Muscle of leg (tissue), 11 donors: Measurements from ENCODE around the gene FCN1. TPM values are rescaled to one million over a fixed set of nuclear protein-coding genes. Genes with fewer than 3 reads are reported as not detected.

Experiments used
- DNase-seq: peaks from one replicate; pipeline ENCODE4 v3.0.0; 2013
- H3K27ac ChIP-seq: one replicate; pipeline ENCODE4 v1.5.1; 2013; ENCODE audit warnings: mild to moderate bottlenecking, low read length, control low read depth
- H3K27me3 ChIP-seq: one replicate; pipeline ENCODE4 v1.6.1; 2013; ENCODE audit warnings: low read length; ENCODE audit not compliant: control insufficient read depth, insufficient read depth
- H3K36me3 ChIP-seq: one replicate; pipeline ENCODE4 v1.6.1; 2013; ENCODE audit warnings: low read length; ENCODE audit not compliant: control insufficient read depth, insufficient read depth
- H3K4me1 ChIP-seq: one replicate; pipeline ENCODE4 v1.6.1; 2013; ENCODE audit warnings: low read length; ENCODE audit not compliant: control insufficient read depth, insufficient read depth
- H3K4me3 ChIP-seq: one replicate; pipeline ENCODE4 v1.5.1; 2013; ENCODE audit warnings: low read length, control low read depth
- H3K9me3 ChIP-seq: replicated peaks from 2 replicates; pipeline ENCODE4 v1.6.1; 2013; ENCODE audit warnings: low read depth, low read length; ENCODE audit not compliant: control insufficient read depth
- WGBS: methylation state at CpG from one replicate; pipeline ENCODE4 v1.1.5; 2013; ENCODE audit warnings: missing lambda C conversion rate; ENCODE audit not compliant: insufficient coverage; 5-methylcytosine and 5-hydroxymethylcytosine counted together
- polyA plus RNA-seq, 8 donors: library from polyadenylated mRNA; unstranded; fragments of 120-200 nt; gene quantifications; one replicate each; pipeline versions ENCODE4 v1.2.1 to v1.2.3, GENCODE V29; 2013; ENCODE audit warnings: inconsistent platforms in 1 of 8, low replicate concordance in 1 of 8; ENCODE audit not compliant: insufficient read length in 8 of 8, insufficient read depth in 1 of 8
- total RNA-seq: library from RNA; stranded (reverse); fragments of 120-200 nt; gene quantifications from one replicate; pipeline ENCODE4 v1.2.4, GENCODE V29; 2013

Gene FCN1
- total and polyA plus RNA-seq, 9 donors, result 2.0 to 8.2 (median 4.0) TPM

GRCh38 chr9:134930398-134930797, 12.7 kb upstream of the FCN1 start:
- 73% methylated on average over 6 of the region's 13 CpGs for WGBS

DNA sequence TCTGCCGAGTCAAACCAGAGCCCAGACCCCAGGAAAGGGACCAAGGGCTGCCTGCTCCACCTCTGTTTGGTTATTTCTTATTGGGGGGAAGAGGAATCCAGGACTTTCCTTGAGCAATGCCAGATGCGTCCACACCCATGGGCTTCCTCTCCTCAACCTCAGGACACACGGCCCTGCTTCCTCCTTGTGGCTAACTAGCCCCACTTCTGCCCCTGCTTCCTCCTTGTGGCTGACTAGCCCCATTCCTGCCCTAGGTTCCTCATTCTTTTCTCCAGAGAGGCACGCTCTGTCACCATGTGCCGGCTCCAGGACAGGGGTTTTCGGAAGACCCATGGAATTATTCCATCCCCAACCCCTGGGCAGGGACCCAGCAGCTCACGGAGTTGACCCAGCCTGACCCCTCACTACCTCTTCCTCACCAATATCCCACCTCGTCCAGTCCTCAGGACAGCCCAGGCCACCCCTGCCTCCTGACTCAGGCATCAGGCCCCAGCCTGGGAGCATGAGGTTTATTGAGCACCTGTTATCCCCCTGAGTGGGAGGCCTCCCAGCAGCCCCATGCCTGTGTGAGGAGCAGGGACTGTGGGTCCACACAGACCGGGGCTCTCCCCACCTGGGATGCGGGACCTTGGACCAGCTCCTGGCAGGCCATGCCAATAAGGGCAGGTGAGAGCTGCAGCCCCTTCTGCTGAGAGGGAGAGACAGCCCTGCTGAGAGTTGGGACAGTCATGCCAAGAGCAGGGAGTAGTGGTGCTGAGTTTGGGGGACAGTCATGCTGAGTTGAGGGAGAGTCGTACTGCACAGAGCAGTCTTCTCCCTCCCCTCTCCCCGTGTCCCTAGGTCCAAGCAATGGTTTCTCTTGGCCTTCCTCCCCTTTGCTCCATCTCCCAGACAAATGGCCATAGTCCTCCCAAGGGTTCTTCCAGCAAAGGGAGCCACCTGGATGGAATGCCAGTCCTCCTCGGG, 11.8 kb upstream of the FCN1 start:
- WGBS, result 67% methylated on average over 9 of the region's 13 CpGs
- no peak overlapping the region for H3K4me3 ChIP-seq
- peak; percentile 70 for DNase-seq

More at GRCh38 chr9:134930398-134930797, 12.7 kb upstream of the FCN1 start:
- Histone ChIP-seq H3K9me3 (no peaks in the 10 kb centered on the region), H3K4me3 (no peak overlapping the region), H3K27me3 (peaks cover 22% of the 10 kb centered on the region), H3K27ac (no peak overlapping the region), H3K36me3 (no peaks in the 10 kb centered on the region), H3K4me1 (no peaks in the 10 kb centered on the region)
- no peak for DNase-seq

DNA sequence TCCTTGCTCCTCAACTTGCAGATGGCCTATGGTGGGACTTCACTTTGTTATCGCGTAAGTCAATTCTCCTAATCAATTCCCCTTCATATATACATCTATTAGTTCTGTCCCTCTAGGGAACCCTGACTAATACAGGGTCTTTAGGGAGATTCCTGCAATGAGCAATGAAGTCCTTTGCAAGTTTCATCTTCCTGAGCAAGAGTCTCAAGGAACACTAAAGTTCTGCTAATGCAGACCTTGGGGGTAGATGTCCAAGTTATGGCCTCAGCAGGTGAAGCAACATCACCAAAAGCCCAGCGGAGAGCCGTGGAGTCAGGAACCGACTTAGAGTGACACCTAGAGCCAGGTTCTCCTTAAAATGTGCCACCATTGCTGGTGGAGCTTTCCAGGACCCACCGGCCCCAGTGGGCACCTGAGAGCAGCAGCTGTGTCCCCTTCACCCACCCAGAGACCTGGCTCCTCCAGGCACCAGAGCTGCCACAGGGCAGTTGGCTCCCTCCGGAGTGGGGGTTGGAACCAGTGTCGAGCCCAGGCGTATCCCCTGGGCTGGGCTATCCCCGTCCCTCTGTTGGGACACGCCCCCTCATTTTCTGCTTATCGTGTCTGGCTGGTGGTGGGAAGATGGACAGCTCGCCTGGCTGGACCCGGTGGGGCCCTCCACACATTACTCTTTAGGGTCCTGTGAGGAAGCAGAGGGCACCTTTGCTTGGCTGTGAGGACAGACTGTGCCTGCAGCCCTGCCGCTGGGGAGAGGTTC, 10.9 kb upstream of the FCN1 start:
- H3K36me3 ChIP-seq, result no peaks in the 10 kb centered on the region
- no peak for DNase-seq
- H3K4me1 ChIP-seq, result no peaks in the 10 kb centered on the region
- H3K27ac ChIP-seq, result no peak overlapping the region
- peaks cover 10% of the 10 kb centered on the region for H3K27me3 ChIP-seq
- WGBS, result 60% methylated on average over 11 of the region's 15 CpGs
- H3K9me3 ChIP-seq, result no peaks in the 10 kb centered on the region
- H3K4me3 ChIP-seq, result no peak overlapping the region

More for the DNA sequence above, 11.8 kb upstream of the FCN1 start:
- no peaks in the 10 kb centered on the region for H3K9me3 ChIP-seq
- no peaks in the 10 kb centered on the region for H3K4me1 ChIP-seq
- peaks cover 13% of the 10 kb centered on the region for H3K27me3 ChIP-seq
- H3K36me3 ChIP-seq, result no peaks in the 10 kb centered on the region
- no peak overlapping the region for H3K27ac ChIP-seq

DNA sequence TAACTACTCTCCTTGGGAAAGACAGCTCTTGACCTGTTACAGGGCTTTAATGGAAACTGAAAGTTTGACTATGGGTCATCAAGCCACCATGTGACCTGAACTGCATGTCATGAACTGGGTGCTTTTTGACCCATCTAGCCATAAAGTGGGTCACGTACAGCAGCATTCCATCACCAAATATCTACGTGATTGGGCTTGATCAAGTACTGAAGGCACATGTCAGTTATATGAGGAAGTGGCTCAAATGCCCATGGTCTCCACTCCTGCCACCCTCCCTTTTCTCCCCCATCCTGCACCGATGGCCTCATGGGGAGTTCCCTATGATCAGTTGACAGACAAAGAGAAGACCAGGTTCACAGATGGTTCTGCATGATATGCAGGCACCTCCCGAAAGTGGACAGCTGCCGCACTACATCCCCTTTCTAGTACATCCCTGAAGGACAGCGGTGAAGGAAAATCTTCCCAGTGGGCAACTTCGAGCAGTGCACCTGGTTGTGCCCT, 7.3 kb upstream of the FCN1 start:
- no peak overlapping the region for H3K4me3 ChIP-seq
- no peaks in the 10 kb centered on the region for H3K36me3 ChIP-seq
- DNase-seq, result no peak
- 82% methylated on average over 4 of the region's 7 CpGs for WGBS
- no peaks in the 10 kb centered on the region for H3K9me3 ChIP-seq
- H3K27me3 ChIP-seq, result peaks cover 5% of the 10 kb centered on the region
- no peak overlapping the region for H3K27ac ChIP-seq
- H3K4me1 ChIP-seq, result peaks cover 2% of the 10 kb centered on the region

GRCh38 chr9:134923466-134923865, 5.8 kb upstream of the FCN1 start:
- Histone ChIP-seq H3K36me3 (no peaks in the 10 kb centered on the region), H3K4me1 (peaks cover 2% of the 10 kb centered on the region), H3K4me3 (no peak overlapping the region), H3K27ac (no peak overlapping the region), H3K9me3 (peaks cover 5% of the 10 kb centered on the region), H3K27me3 (peaks cover under 1% of the 10 kb centered on the region)
- WGBS, result 77% methylated on average over 3 of the region's 7 CpGs
- no peak for DNase-seq

GRCh38 chr9:134922932-134923240, 5.2 kb upstream of the FCN1 start:
- H3K4me1 ChIP-seq, result peaks cover 2% of the 10 kb centered on the region
- H3K36me3 ChIP-seq, result no peaks in the 10 kb centered on the region
- H3K27ac ChIP-seq, result no peak overlapping the region
- no peak for DNase-seq
- 86% methylated on average over 7 of the region's 9 CpGs for WGBS
- no peaks in the 10 kb centered on the region for H3K27me3 ChIP-seq
- peaks cover 5% of the 10 kb centered on the region for H3K9me3 ChIP-seq
- no peak overlapping the region for H3K4me3 ChIP-seq

- Histone ChIP-seq H3K36me3 (no peaks in the 10 kb centered on the region), H3K9me3 (peaks cover 5% of the 10 kb centered on the region), H3K4me3 (no peak overlapping the region), H3K27ac (no peak overlapping the region), H3K27me3 (no peaks in the 10 kb centered on the region), H3K4me1 (peaks cover 2% of the 10 kb centered on the region)
- peak; percentile 47 for DNase-seq
- WGBS, result 82% methylated on average over 8 of the region's 14 CpGs
Observed at GRCh38 chr9:134922066-134922931, 4.6 kb upstream of the FCN1 start.

DNA sequence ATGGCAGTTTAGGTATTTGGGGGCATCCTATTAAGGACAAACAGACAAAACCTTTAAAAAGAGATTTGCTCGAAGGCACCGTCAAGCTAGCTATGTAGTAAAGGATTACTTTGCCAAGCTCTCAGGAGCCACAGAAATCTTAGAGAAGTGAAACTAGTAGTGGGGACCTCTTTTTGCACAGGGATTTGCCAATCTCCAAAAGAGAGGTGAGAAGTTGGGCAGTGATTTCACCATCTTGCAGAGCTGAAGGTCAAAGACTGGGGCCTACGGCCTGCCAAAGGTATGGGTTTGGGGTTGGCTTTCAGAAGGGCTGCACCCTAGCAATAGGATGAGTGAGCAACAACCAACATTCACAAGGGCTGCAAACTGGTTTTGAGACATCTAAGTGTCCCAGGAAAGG, 1.6 kb upstream of the FCN1 start:
- no peak for DNase-seq
- H3K4me1 ChIP-seq, result peaks cover 2% of the 10 kb centered on the region
- H3K36me3 ChIP-seq, result no peaks in the 10 kb centered on the region
- whole genome bisulfite sequencing, result 90% methylated on average over 3 of the region's 3 CpGs
- peaks cover 4% of the 10 kb centered on the region for H3K27me3 ChIP-seq
- no peak overlapping the region for H3K27ac ChIP-seq
- H3K9me3 ChIP-seq, result peaks cover 5% of the 10 kb centered on the region
- no peak overlapping the region for H3K4me3 ChIP-seq

DNA sequence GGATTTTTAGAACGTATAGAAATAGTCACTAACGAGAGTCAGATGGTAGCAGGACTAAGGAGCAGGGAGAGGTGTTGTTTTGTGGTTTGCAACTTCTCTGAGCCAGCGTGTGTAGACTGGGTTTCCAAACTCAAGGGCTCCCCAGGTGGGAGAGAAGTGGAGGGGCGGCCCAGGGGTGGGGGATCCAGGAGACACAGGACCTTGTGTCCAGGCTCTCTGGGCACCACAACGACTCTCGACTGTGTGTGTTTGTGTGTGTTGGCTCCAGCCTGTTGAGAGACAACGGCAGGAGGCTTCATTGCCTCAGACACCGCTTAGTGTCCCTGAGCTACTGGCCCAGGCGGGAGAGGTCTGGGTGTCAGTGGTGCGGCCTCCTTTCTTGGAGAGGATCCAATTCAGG, 934 bp upstream of the FCN1 start:
- 80% methylated on average over 9 of the region's 10 CpGs for WGBS
- Histone ChIP-seq H3K4me1 (peaks cover 2% of the 10 kb centered on the region), H3K27me3 (peaks cover 4% of the 10 kb centered on the region), H3K27ac (no peak overlapping the region), H3K9me3 (peaks cover 5% of the 10 kb centered on the region), H3K4me3 (no peak overlapping the region), H3K36me3 (no peaks in the 10 kb centered on the region)
- no peak for DNase-seq
